Keratinocyte (primary cell): ENCODE data around the gene PLD1. TPM values are rescaled to one million over a fixed set of nuclear protein-coding genes. Genes with fewer than 3 reads are reported as not detected.

Experiments used
- DNase-seq: peaks from one replicate; pipeline ENCODE4 v3.0.0-alpha.2; 2011; ENCODE audit warnings: low read depth, missing footprints, low spot score
- FAIRE-seq: peaks from 2 replicates; lab custom pipeline; 2011; peaks lifted over from hg19 to GRCh38; lab: Jason Lieb, UNC
- H2AFZ ChIP-seq: 2 replicates; pipeline ENCODE4 v1.6.0; 2012; ENCODE audit warnings: low read length, control low read depth, inconsistent platforms; ENCODE audit not compliant: control insufficient read depth
- H3K27ac ChIP-seq: 2 replicates; pipeline ENCODE4 v1.5.1; 2011; ENCODE audit warnings: low read length; ENCODE audit not compliant: control insufficient read depth, insufficient read depth
- H3K27me3 ChIP-seq: 3 replicates; pipeline ENCODE4 v1.6.0; 2011; ENCODE audit warnings: low read length; ENCODE audit not compliant: control insufficient read depth, insufficient read depth; ENCODE audit errors: extremely low read depth
- H3K36me3 ChIP-seq, 2 experiments: 2 replicates in 1 of 2; 3 replicates in 1 of 2; pipeline ENCODE4 v1.5.1; 2011; ENCODE audit warnings: low read length in 2 of 2, mild to moderate bottlenecking in 1 of 2; ENCODE audit not compliant: control insufficient read depth in 2 of 2, insufficient read depth in 2 of 2; ENCODE audit errors: extremely low read depth in 1 of 2
- H3K4me1 ChIP-seq: 3 replicates; pipeline ENCODE4 v1.5.1; 2011; ENCODE audit warnings: low read length; ENCODE audit not compliant: control insufficient read depth, insufficient read depth; ENCODE audit errors: extremely low read depth
- H3K4me2 ChIP-seq: 3 replicates; pipeline ENCODE4 v1.6.0; 2011; ENCODE audit warnings: low read depth, low read length; ENCODE audit not compliant: control insufficient read depth, insufficient read depth; ENCODE audit errors: extremely low read depth
- H3K4me3 ChIP-seq, 3 experiments: fragments of 200-600 bp in 1 of 3; sonication (generic) in 1 of 3; 2 replicates in 2 of 3; 3 replicates in 1 of 3; pipeline ENCODE4 v1.5.1; 2011 to 2016; ENCODE audit warnings: low read length in 3 of 3, mild to moderate bottlenecking in 3 of 3, control low read depth in 2 of 3, inconsistent platforms in 1 of 3, low read depth in 1 of 3, mixed read lengths in 1 of 3, mixed run types in 1 of 3, moderate library complexity in 1 of 3; ENCODE audit not compliant: control insufficient read depth in 2 of 3, insufficient read depth in 2 of 3; ENCODE audit errors: extremely low read depth in 1 of 3
- H3K79me2 ChIP-seq: 2 replicates; pipeline ENCODE4 v1.6.0; 2012; ENCODE audit warnings: low read length; ENCODE audit not compliant: control insufficient read depth, insufficient read depth
- H3K9ac ChIP-seq: 3 replicates; pipeline ENCODE4 v1.6.0; 2011; ENCODE audit warnings: low read length; ENCODE audit not compliant: control insufficient read depth, insufficient read depth; ENCODE audit errors: extremely low read depth
- H3K9me1 ChIP-seq: 3 replicates; pipeline ENCODE4 v1.6.0; 2011; ENCODE audit warnings: low read length; ENCODE audit not compliant: control insufficient read depth, insufficient read depth; ENCODE audit errors: extremely low read depth
- H3K9me3 ChIP-seq: 2 replicates; pipeline ENCODE4 v1.5.1; 2012; ENCODE audit warnings: low read depth, low read length; ENCODE audit not compliant: control insufficient read depth
- H4K20me1 ChIP-seq: 3 replicates; pipeline ENCODE4 v1.6.0; 2011; ENCODE audit warnings: low read length; ENCODE audit not compliant: control insufficient read depth, insufficient read depth; ENCODE audit errors: extremely low read depth
- CTCF ChIP-seq, 3 experiments: IDR thresholded peaks in 1 of 3; conservative IDR thresholded peaks in 1 of 3; optimal IDR thresholded peaks in 1 of 3; 2 replicates in 2 of 3; 3 replicates in 1 of 3; pipeline versions ENCODE3 to v1.5.1; 2011; ENCODE audit warnings: low read length in 3 of 3, mild to moderate bottlenecking in 3 of 3, moderate library complexity in 2 of 3, control low read depth in 1 of 3, inconsistent platforms in 1 of 3; ENCODE audit not compliant: insufficient read depth in 2 of 3; ENCODE audit errors: extremely low read depth in 1 of 3
- EZH2 ChIP-seq: IDR thresholded peaks from one replicate; pipeline ENCODE4 v1.6.1; 2012; ENCODE audit warnings: inconsistent platforms, mild to moderate bottlenecking, low read length, moderate library complexity
- dilution Hi-C: fragments of 300-500 bp; cut with MboI; formaldehyde crosslinking; loops from one replicate; pipeline ENCODE4 v1.7.0; 2020; ENCODE audit warnings: low sequenced_read_pairs; ENCODE audit not compliant: extremely low pct_ligation_motif_present
- polyA plus RNA-seq, 5 experiments: library from polyadenylated mRNA; depleted of rRNA in 3 of 5; stranded (reverse) in 3 of 5; stranded (forward) in 1 of 5; unstranded in 1 of 5; fragments of >200 nt; gene quantifications; 1 replicate in 1 of 5; 2 replicates in 3 of 5; 3 replicates in 1 of 5; pipeline versions ENCODE4 v1.2.1 to v1.2.3, GENCODE V29; 2011 to 2012; ENCODE audit warnings: missing spikeins in 2 of 5, low read depth in 1 of 5, low replicate concordance in 1 of 5

Gene PLD1
- polyA plus RNA-seq, 1 donor (not counting 4 experiments of a cell fraction or from before 2014, with no cell fraction given): 14.7 TPM

DNA sequence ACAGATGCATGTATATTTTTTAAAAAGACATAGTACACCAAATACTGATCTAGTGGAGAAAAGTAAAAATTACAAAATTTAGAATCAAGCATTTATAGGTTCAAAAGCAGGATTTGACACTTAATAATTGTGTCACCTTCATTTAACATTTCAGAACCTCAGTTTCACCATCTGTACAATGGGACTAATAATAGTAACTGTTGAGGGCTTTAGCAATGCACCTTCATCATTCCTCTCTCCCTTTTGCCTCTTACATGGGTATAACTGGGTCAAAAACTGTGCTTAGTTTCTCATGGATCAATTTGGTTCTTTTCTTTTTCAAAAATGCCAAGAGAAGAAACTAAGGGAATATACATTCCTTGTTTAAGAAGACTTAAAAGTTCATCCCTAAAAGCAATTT is 27.4 kb upstream of the PLD1 start:
- no peaks in the 10 kb centered on the region for H3K9me3 ChIP-seq
- no peaks in the 10 kb centered on the region for H3K9me1 ChIP-seq
- no peaks in the 10 kb centered on the region for H3K36me3 ChIP-seq
- no peak overlapping the region for H3K4me3 ChIP-seq
- no peaks in the 10 kb centered on the region for H3K4me1 ChIP-seq
- no peak for DNase-seq
- H3K27ac ChIP-seq: no peak overlapping the region
- no peaks in the 10 kb centered on the region for H4K20me1 ChIP-seq
- no peak for FAIRE-seq
- dilution Hi-C loops: no loop called here
- no peak overlapping the region for H3K4me2 ChIP-seq
- no peaks in the 10 kb centered on the region for H3K79me2 ChIP-seq
- no peak overlapping the region for H3K9ac ChIP-seq
- peaks cover 2% of the 10 kb centered on the region for H3K27me3 ChIP-seq
- TF ChIP-seq CTCF (optimal IDR thresholded peaks at IDR 0.05 in 1 of 3, IDR thresholded peaks at IDR 0.05 in 1 of 3, conservative IDR thresholded peaks at IDR 0.05 in 1 of 3; ENCODE audit: extremely low read depth in 1 of 3, insufficient read depth in 2 of 3, low read length in 3 of 3): no peak
- TF ChIP-seq EZH2: no peak
- no peak overlapping the region for H2AFZ ChIP-seq

- H3K36me3 ChIP-seq: no peaks in the 10 kb centered on the region
- no peak overlapping the region for H3K9ac ChIP-seq
- no peaks in the 10 kb centered on the region for H3K79me2 ChIP-seq
- peaks cover 2% of the 10 kb centered on the region for H3K27me3 ChIP-seq
- H3K9me3 ChIP-seq: no peaks in the 10 kb centered on the region
- no peak for DNase-seq
- FAIRE-seq: no peak
- H4K20me1 ChIP-seq: no peaks in the 10 kb centered on the region
- no peak overlapping the region for H3K4me3 ChIP-seq
- H3K4me1 ChIP-seq: no peaks in the 10 kb centered on the region
- dilution Hi-C loops: no loop called here
- no peak overlapping the region for H3K27ac ChIP-seq
- no peaks in the 10 kb centered on the region for H3K9me1 ChIP-seq
- TF ChIP-seq CTCF (optimal IDR thresholded peaks at IDR 0.05 in 1 of 3, IDR thresholded peaks at IDR 0.05 in 1 of 3, conservative IDR thresholded peaks at IDR 0.05 in 1 of 3; ENCODE audit: extremely low read depth in 1 of 3, insufficient read depth in 2 of 3, low read length in 3 of 3): no peak
- H2AFZ ChIP-seq: no peak overlapping the region
- no peak overlapping the region for H3K4me2 ChIP-seq
These were observed 26.6 kb upstream of the PLD1 start for GRCh38 chr3:171836855-171837254.
